ENCODE results near the gene TUNAR. TPM values are rescaled to one million over a fixed set of nuclear protein-coding genes. Genes with fewer than 3 reads are reported as not detected.

The TUNAR gene
- under 1 TPM in 1 of 4 donors, not detected in 3; 0.10 TPM for total RNA-seq

DNA sequence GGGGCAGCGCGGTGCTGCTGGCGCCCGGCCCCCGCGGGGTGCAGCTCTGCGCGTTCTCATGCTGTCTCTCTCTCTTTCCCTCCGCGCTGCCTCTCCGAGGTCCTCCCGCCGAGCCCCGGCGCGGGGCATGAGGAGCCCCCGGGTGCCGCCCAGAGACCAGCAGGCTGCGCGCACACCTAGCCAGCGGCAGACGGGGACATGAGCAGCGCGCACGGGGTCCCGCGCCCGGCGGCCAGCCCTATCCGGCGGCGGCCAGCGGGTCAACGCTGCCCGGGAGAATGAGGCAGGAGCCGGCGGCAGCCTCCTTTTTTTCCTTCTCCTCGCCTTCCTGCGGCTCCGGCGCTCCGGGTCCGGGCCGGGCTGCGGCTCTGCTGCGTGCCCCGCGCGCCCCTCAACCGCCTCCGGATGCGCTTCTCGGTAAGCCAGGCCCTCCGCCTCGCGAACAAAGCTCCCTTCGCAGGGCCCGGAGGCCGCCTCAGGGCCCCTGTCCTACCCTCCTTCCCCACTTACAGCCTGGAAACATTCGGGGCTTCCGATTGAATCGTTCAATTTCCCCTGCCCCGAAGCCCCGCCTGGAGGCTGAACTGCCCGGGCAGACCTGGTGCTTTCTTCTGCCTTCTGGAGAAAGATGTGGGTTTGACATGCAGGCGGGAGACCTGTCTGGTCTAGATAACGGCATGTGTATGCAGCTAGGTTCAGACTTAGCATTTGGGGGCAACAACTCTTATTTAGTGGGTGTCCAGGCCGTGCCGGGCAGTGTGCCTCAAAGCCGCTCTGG is at the start of gene TUNAR:
Gene TUNAR, plus strand, starts transcription at position 72 of the 778 bp plus-strand sequence.
- WGBS, 2 donors = 4 to 8% methylated on average over 33 to 46 of the region's 70 CpGs
- intact Hi-C loops (cut with DNase I; ENCODE audit: low total_unique reads) = no loop called here
- TF ChIP-seq POLR2A (IDR thresholded peaks at IDR 0.05) = no peak
- TF ChIP-seq, protein P1, sequence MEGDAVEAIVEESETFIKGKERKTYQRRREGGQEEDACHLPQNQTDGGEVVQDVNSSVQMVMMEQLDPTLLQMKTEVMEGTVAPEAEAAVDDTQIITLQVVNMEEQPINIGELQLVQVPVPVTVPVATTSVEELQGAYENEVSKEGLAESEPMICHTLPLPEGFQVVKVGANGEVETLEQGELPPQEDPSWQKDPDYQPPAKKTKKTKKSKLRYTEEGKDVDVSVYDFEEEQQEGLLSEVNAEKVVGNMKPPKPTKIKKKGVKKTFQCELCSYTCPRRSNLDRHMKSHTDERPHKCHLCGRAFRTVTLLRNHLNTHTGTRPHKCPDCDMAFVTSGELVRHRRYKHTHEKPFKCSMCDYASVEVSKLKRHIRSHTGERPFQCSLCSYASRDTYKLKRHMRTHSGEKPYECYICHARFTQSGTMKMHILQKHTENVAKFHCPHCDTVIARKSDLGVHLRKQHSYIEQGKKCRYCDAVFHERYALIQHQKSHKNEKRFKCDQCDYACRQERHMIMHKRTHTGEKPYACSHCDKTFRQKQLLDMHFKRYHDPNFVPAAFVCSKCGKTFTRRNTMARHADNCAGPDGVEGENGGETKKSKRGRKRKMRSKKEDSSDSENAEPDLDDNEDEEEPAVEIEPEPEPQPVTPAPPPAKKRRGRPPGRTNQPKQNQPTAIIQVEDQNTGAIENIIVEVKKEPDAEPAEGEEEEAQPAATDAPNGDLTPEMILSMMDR (IDR thresholded peaks at IDR 0.05) = no peak
- DNase-seq (ENCODE audit: low spot score in 2 of 2) = no peak
- H3K4me3 ChIP-seq (ENCODE audit: low read depth, poor library complexity, severe bottlenecking) = no peak within 1 kb of the TSS

DNA sequence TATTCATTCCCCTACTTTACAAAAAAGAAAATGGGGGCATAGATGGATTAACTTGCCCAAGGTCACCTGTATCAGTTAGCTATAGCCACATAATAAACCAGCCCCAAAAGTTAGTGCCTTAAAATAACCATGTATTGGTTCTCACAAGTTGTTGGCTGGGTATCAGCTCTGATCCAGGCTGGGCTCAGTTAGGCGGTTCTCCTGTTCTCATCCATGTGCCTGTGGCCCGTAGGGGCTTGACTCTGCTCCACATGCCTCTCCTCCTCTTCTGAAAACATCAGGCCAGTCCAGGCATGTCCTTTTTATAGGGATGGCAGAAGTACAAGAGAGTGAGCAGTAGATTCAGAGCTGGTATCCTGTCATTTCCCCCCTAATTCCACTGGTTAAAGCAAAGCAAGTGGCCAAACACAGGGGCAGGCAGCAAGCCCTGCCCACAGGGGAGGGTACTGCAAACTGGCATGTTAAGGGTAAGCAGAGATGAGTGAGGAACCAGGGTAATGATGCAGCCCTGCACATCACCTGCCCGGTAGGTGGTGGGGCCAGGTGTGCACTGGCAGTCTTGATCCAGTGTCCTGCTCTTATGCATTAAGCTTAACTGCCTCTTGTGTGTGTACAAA is 47.9 kb upstream of the TUNAR start:
- intact Hi-C loops (cut with DNase I; ENCODE audit: low total_unique reads) = no loop called here
- WGBS, 2 donors = 58 to 78% methylated on average over 3 of the region's 3 CpGs
- TF ChIP-seq POLR2A (IDR thresholded peaks at IDR 0.05) = no peak
- TF ChIP-seq, protein P1 (IDR thresholded peaks at IDR 0.05) = no peak
- no peak overlapping the region for H3K4me3 ChIP-seq (ENCODE audit: low read depth, poor library complexity, severe bottlenecking)
- DNase-seq (ENCODE audit: low spot score in 2 of 2) = no peak

DNA sequence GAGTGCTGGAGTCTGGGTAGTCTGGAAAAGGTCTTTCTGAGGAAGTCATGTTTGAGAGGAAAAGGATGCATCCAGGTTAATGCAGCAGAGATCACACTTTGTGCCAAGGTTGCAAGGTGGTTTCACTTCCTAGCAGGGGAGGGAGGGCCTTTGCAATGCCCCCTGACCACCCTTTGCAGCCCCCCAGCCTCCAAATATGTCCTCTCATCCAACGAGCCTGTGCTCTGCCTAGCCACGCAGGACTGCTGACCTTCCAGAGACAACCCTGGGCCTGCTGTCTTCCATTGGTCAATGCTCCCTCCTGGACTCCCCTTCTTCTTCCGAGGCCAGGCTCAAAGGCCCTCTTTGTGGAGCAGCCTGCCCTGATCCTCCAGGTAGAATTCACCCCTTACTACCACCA is 47.3 kb upstream of the TUNAR start:
- no peak overlapping the region for H3K4me3 ChIP-seq (ENCODE audit: low read depth, poor library complexity, severe bottlenecking)
- 79 to 90% methylated on average over 3 of the region's 3 CpGs for WGBS, 2 donors
- intact Hi-C loops (cut with DNase I; ENCODE audit: low total_unique reads) = no loop called here
- DNase-seq (ENCODE audit: low spot score in 2 of 2) = no peak
- TF ChIP-seq POLR2A (IDR thresholded peaks at IDR 0.05) = no peak

DNA sequence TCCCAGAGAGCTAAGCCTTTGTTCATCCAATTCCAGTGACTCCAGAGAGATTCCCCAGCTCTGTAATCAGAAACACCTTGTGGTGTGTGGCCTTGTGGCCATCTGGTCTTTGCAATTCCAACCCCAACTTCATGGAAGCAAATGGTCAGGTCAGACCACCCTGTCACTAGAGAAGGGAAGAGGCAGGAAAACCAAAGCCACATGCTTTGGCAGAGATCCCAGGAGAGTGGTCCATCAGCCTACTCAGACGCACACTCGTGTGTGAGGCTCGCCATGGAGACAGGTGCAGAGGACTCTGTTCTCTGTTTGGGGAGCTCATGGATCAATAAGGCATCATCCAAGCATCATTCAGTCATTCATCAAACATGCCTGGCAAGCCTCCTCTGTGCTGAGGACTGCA is 46.2 kb upstream of the TUNAR start:
- no peak for DNase-seq (ENCODE audit: low spot score in 2 of 2)
- intact Hi-C loops (cut with DNase I; ENCODE audit: low total_unique reads) = no loop called here
- TF ChIP-seq, protein P1 (IDR thresholded peaks at IDR 0.05) = no peak
- no peak for TF ChIP-seq POLR2A (IDR thresholded peaks at IDR 0.05)
- no peak overlapping the region for H3K4me3 ChIP-seq (ENCODE audit: low read depth, poor library complexity, severe bottlenecking)
- WGBS, 2 donors = 20% methylated on average over 2 to 3 of the region's 3 CpGs

DNA sequence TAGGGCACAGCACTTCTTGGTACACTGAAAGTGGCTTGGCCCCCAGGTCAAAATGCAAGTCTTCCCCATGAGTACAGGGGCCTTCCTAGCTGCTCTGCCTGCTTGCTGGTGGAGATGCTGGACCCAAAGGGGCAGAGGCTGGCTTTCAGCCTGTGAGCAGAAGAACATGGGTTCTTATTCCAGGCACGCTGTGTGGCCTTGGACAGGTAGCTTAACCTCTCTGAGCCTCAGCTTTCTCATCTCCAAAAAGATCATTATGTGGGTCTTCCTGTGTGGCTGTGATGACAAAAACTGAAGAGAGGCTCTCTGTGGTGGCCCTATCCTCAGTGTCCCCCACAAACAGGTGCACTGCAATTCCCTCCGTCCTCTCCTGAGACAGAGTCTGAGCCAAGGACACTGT is 45.6 kb upstream of the TUNAR start:
- 77 to 91% methylated on average over 2 of the region's 2 CpGs for WGBS, 2 donors
- intact Hi-C loops (cut with DNase I; ENCODE audit: low total_unique reads) = no loop called here
- no peak for DNase-seq (ENCODE audit: low spot score in 2 of 2)
- no peak overlapping the region for H3K4me3 ChIP-seq (ENCODE audit: low read depth, poor library complexity, severe bottlenecking)
- no peak for TF ChIP-seq POLR2A (IDR thresholded peaks at IDR 0.05)
- TF ChIP-seq, protein P1 (IDR thresholded peaks at IDR 0.05) = no peak

DNA sequence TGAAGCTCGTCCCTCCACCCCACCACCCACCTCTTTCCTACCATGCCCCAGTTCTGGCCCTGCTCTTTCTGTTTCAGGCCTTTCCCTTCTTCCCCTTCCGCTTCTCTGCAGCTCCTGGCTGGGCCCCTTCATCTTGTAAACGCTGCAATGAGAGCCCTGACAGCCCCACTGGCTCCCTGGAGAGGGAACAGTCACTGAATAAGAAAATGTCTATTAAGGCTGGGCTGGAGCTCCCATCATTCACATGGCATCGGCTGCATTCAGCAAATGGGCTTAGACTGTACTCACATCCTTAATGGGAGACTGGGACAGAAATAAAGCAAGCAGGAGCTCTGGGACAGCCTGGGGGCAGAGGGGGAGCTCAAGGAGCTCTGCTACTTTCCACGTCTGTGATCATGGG is 45.2 kb upstream of the TUNAR start:
- intact Hi-C loops (cut with DNase I; ENCODE audit: low total_unique reads) = no loop called here
- TF ChIP-seq, protein P1 (IDR thresholded peaks at IDR 0.05) = no peak
- TF ChIP-seq POLR2A (IDR thresholded peaks at IDR 0.05) = no peak
- no peak for DNase-seq (ENCODE audit: low spot score in 2 of 2)
- 34 to 42% methylated on average over 5 of the region's 5 CpGs for WGBS, 2 donors
- no peak overlapping the region for H3K4me3 ChIP-seq (ENCODE audit: low read depth, poor library complexity, severe bottlenecking)
